Measurements from ENCODE around the gene FKBP4. TPM values are rescaled to one million over a fixed set of nuclear protein-coding genes. Genes with fewer than 3 reads are reported as not detected.

Gene FKBP4
- total and polyA plus RNA-seq, 2 donors (not counting 3 experiments of a cell fraction or from before 2014, with no cell fraction given), result 31.0 to 85.6 TPM

DNA sequence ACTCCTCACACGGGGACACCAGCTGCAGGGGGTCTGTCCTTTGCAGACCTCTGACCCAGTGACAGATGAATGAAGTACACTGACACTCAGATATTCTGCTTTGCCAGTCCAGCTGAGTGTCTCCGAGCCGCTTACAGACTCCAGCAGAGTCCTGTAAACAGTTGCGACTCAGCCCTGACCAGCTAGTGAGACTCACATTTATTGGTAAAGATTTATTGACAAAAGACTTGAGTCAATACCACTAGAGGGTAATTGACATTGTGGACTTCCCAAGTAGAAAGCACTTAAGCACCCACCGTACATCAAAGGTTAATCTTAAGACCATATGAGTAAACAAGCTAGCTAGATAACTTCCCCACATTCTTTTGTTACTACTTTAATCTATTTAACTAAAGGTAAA lies 9.8 kb upstream of the FKBP4 start:
- Histone ChIP-seq H3K27ac (ENCODE audit: insufficient read depth, low read depth, low read length) (no peak overlapping the region), H3K9me3 (replicated peaks; ENCODE audit: control insufficient read depth, insufficient read depth, low read length) (no peaks in the 10 kb centered on the region), H3K27me3 (ENCODE audit: control insufficient read depth in 2 of 2, insufficient read depth in 2 of 2, low read length in 2 of 2) (peaks cover 18 to 24% of the 10 kb centered on the region in 2 experiments), H3K4me2 (ENCODE audit: insufficient read depth, low read length) (no peak overlapping the region), H4K20me1 (replicated peaks; ENCODE audit: control insufficient read depth, extremely low read depth, insufficient read depth, low read length) (no peaks in the 10 kb centered on the region), H3K79me2 (ENCODE audit: control insufficient read depth, insufficient read depth, low read length) (no peaks in the 10 kb centered on the region), H3K9ac (replicated peaks; ENCODE audit: extremely low read depth, insufficient read depth, low read length) (no peak overlapping the region), H3K36me3 (ENCODE audit: control insufficient read depth in 2 of 2, extremely low read depth in 1 of 2, insufficient read depth in 2 of 2, low read length in 2 of 2) (no peaks in the 10 kb centered on the region), H3K9me1 (replicated peaks; ENCODE audit: control insufficient read depth, extremely low read depth, insufficient read depth, low read length) (no peaks in the 10 kb centered on the region), H3K4me3 (replicated peaks in 1 of 3; ENCODE audit: insufficient read depth in 1 of 3, low read depth in 1 of 3, low read length in 3 of 3) (no peak overlapping the region), H2AFZ (ENCODE audit: low read depth, low read length) (no peak overlapping the region), H3K4me1 (ENCODE audit: control insufficient read depth, extremely low read depth, insufficient read depth, low read length) (no peaks in the 10 kb centered on the region)
- ChIA-PET CTCF (interaction anchor here (1.1 to 4.2 kb wide), 6 partner anchors 29 to 724 kb away, joined by 3 to 38 read pairs (median 12); partner anchors contain the start of gene ITFG2), POLR2A (no interaction called here)
- FAIRE-seq (no peak), DNase-seq (ENCODE audit: low read depth, low spot score) (no peak)
- peak; percentile 10 for TF ChIP-seq EZH2 (IDR thresholded peaks at IDR 0.05; ENCODE audit: borderline replicate concordance, low read depth, low read length, severe bottlenecking)
- TF ChIP-seq MYC (IDR thresholded peaks at IDR 0.05; ENCODE audit: low read depth, low read length), result no peak
- no peak for TF ChIP-seq POLR2A (IDR thresholded peaks at IDR 0.05; ENCODE audit: low read depth, low read length)
- TF ChIP-seq, protein P1, sequence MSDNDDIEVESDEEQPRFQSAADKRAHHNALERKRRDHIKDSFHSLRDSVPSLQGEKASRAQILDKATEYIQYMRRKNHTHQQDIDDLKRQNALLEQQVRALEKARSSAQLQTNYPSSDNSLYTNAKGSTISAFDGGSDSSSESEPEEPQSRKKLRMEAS (IDR thresholded peaks at IDR 0.05; ENCODE audit: insufficient read depth, insufficient read length), result no peak
- TF ChIP-seq POLR2AphosphoS5 (IDR thresholded peaks at IDR 0.05; ENCODE audit: insufficient read depth, low read depth, low read length), result no peak
- TF ChIP-seq, protein P2, sequence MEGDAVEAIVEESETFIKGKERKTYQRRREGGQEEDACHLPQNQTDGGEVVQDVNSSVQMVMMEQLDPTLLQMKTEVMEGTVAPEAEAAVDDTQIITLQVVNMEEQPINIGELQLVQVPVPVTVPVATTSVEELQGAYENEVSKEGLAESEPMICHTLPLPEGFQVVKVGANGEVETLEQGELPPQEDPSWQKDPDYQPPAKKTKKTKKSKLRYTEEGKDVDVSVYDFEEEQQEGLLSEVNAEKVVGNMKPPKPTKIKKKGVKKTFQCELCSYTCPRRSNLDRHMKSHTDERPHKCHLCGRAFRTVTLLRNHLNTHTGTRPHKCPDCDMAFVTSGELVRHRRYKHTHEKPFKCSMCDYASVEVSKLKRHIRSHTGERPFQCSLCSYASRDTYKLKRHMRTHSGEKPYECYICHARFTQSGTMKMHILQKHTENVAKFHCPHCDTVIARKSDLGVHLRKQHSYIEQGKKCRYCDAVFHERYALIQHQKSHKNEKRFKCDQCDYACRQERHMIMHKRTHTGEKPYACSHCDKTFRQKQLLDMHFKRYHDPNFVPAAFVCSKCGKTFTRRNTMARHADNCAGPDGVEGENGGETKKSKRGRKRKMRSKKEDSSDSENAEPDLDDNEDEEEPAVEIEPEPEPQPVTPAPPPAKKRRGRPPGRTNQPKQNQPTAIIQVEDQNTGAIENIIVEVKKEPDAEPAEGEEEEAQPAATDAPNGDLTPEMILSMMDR (IDR thresholded peaks at IDR 0.05; ENCODE audit: extremely low read depth in 1 of 2, insufficient read depth in 1 of 2, low read depth in 1 of 2, low read length in 2 of 2), result no peak
- no peak for TF ChIP-seq FOS (IDR thresholded peaks at IDR 0.05; ENCODE audit: borderline replicate concordance, insufficient read depth, low read length)
- TF ChIP-seq JUN (IDR thresholded peaks at IDR 0.05; ENCODE audit: borderline replicate concordance, insufficient read depth, insufficient read length, low read depth), result no peak
- no TSS peak for BruUV-seq (replicated peaks)
- dilution Hi-C loops (cut with MboI; ENCODE audit: extremely low pct_ligation_motif_present, low sequenced_read_pairs) (no loop called here), intact Hi-C loops (cut with micrococcal nuclease) (loop anchor here (2.0 to 10.0 kb wide), 3 partner anchors 44 to 200 kb away; no protein-coding TSS in a partner anchor)
